ENCODE results near the gene BMF.
A peak's percentile ranks its signal among the peaks of the same experiment; 100 is the strongest.

Gene BMF

DNA sequence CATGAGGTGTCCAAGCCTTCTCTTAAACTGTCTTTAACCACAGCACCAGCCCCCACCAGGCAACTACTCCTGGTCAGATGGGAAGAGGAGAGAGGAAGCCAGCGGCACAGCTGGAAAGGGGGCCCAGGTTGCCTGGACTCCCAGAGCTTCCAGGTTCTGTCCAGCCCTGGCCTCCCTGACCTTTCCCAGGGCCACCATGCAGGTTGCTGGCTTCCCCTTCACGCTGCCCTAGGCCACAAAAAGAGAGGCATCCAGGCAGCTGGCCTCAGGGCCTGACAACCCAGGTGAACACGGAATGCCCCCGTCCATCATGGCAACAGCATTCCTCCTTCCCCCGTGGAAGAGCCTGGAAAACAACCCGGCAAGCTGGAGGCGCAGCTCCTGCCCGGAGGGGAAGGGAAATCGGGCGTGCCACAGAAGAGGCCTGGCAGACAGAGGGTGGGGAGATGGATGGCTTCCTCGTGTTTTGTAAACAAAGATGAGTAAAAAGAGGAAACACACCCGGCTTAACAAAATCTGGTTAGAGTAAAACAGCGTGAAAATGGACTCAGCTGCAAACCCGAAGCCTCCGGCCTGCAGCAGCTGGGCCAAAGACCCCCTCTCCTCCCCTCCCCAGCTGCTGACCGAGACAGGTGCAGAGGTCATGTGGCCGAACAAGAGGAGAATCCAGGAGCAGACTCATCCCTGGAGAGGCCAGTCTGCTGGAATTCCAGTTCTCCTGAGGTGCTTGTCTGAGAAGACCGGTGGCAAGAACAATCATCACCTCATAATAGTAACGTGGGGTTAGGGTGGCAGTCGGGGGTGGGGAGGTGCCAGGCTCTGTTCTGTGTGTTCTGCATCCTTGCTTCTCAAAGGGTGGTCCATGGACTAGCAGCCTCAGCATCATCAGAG is 15.5 kb downstream of the BMF start:
- TF ChIP-seq CTCF (IDR thresholded peaks at IDR 0.05; ENCODE audit: low read depth, low read length) = no peak
- no peak overlapping the region for H3K4me3 ChIP-seq (ENCODE audit: low read depth, low read length)
- in situ Hi-C loops (cut with HindIII; ENCODE audit: low sequenced_read_pairs) = no loop called here
- DNase-seq (ENCODE audit: low read depth, low spot score) = no peak

DNA sequence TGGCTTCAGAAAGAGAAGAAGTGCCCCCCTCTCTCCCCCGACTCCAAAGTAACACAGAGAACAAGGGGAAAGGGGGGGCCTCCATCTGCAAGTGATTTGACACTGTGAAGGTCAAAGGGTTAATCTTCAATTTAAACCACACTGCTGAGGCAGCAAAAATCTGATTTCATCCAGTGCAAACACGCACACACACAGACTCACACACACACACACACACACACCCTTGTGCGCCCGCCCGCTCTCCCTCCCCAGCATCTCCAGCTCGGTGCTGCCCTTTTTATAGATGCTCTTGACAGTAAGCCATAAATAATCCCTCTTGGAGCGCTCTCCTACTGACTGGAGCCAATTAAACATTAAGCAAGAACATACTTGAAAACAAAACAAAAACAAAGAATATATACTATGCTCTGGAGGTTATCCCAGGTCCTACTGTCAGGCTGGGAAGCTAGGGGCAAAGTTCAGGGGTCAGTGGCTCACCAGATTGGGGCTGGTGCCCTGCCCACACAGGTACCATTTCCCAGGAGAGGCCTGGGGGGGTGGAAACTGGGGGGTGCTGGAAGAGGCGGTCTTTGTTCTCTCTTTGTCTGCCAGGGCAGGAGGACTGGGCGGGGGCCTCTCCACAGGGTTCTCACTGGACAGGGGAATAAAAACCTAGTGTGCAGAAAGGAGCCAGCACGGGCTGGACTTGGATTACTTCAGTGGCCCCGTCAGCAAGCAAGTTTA is 16.3 kb downstream of the BMF start:
- in situ Hi-C loops (cut with HindIII; ENCODE audit: low sequenced_read_pairs) = no loop called here
- DNase-seq (ENCODE audit: low read depth, low spot score) = peak; percentile 84
- TF ChIP-seq CTCF (IDR thresholded peaks at IDR 0.05; ENCODE audit: low read depth, low read length) = no peak
- H3K4me3 ChIP-seq (ENCODE audit: low read depth, low read length) = no peak overlapping the region

- TF ChIP-seq CTCF (IDR thresholded peaks at IDR 0.05; ENCODE audit: low read depth, low read length) = no peak
- no peak overlapping the region for H3K4me3 ChIP-seq (ENCODE audit: low read depth, low read length)
- in situ Hi-C loops (cut with HindIII; ENCODE audit: low sequenced_read_pairs) = no loop called here
- DNase-seq (ENCODE audit: low read depth, low spot score) = no peak
Measured at GRCh38 chr15:40091861-40092255, 16.8 kb downstream of the BMF start.

GRCh38 chr15:40090774-40091455 is 17.8 kb downstream of the BMF start:
- TF ChIP-seq CTCF (IDR thresholded peaks at IDR 0.05; ENCODE audit: low read depth, low read length) = no peak
- in situ Hi-C loops (cut with HindIII; ENCODE audit: low sequenced_read_pairs) = no loop called here
- no peak for DNase-seq (ENCODE audit: low read depth, low spot score)
- no peak overlapping the region for H3K4me3 ChIP-seq (ENCODE audit: low read depth, low read length)

DNA sequence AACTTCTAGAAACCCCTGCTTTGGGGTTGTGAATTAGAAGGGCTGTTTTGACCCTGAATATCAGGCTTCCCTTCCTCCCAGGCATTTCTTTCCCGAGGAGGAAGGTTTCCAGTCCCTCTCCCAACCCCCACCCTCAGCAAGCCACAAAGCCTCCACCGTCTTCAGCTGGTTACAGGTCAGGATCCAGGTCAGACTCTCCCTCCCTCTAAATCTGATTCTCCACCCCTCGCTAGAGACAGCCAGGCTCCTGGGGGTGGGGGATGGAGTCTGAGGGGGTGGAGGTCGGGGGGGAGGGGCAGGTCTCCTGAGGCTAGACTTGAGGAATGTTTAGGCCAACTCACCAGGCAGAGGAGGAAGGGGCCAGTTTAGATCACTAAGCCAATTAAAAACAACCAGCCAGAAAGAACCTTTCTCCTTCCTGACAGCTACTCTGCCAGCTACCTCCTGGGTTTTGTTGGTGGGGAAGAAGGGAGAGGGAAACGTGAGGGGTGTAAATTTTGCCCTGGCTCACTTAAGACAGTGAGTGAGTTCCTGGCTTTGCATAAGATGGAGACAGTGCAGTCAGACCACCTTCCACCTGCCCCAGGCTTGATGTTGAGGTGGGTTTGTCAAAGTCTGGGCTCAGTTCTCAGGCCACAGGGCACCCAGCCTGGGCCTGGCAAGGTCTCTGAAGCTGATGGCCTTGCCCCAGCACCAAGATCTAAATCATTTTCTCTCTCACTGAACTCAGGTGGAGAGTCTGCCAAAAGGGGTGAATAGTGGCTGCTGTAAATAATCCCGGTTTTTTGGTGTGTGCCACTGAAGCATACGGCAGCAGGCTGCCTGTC is 19.5 kb downstream of the BMF start:
- no peak for TF ChIP-seq CTCF (IDR thresholded peaks at IDR 0.05; ENCODE audit: low read depth, low read length)
- in situ Hi-C loops (cut with HindIII; ENCODE audit: low sequenced_read_pairs) = no loop called here
- DNase-seq (ENCODE audit: low read depth, low spot score) = no peak

More for the DNA sequence above, 19.5 kb downstream of the BMF start:
- no peak overlapping the region for H3K4me3 ChIP-seq (ENCODE audit: low read depth, low read length)

Measured in astrocyte of the spinal cord (primary cell).